HG03520 (cell line): ENCODE data around the gene KAT7.

Source experiments
- ATAC-seq: cut with Tn5 transposase; IDR thresholded peaks from one replicate; pipeline ENCODE4 v1.9.1; 2021; ENCODE audit warnings: mild to moderate bottlenecking, moderate library complexity; ENCODE audit not compliant: unreplicated experiment

Gene KAT7

DNA sequence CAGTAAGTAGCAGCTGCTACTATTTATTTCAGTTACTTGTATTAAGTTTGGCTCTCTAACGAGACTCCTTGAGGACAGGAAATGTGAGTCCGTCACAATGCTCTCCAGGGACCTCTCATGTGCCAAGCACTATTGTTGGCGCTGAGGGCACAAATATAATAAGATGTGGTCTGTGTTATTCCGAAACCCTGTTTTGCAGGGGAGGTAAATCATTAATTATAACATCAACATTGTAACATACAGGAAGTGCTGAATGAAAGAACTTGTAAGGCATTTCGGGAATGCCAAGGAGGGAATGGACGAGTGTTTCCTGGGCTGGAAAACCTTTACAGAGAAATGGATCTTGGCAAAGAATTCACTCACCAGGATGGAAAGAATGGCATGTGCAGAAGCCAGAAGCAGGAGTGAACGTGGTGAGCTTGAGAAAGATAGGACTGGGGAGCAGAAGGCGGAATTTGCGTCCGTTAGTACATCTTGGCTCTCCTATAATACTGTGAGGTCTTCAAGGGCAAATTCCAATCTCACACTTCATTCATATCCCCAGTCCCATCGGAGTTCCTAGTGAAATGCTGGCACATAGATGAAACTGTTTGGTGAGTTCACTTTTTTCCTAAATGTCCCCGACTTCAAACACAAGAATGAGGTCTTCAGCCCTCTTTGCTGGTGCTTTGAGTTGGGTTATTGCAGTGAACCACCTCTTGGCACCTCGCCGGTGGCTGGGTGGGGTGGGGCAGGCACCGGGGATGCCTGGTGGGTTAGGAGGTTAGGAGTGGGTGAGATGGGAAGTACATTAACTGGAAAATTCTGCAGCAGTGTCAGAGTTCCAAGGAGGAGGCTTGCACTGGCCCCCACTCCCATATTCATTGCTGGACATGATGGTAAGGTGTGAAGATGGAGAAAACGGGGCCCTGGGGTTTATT, 47.9 kb downstream of the KAT7 start:
- ATAC-seq: no peak

- ATAC-seq: no peak
These were observed 51.0 kb downstream of the KAT7 start for GRCh38 chr17:49839455-49839854.

- ATAC-seq: no peak
These were observed 53.1 kb downstream of the KAT7 start for GRCh38 chr17:49841548-49841947.

- ATAC-seq: no peak
These were observed 53.9 kb downstream of the KAT7 start for GRCh38 chr17:49842371-49842770.

DNA sequence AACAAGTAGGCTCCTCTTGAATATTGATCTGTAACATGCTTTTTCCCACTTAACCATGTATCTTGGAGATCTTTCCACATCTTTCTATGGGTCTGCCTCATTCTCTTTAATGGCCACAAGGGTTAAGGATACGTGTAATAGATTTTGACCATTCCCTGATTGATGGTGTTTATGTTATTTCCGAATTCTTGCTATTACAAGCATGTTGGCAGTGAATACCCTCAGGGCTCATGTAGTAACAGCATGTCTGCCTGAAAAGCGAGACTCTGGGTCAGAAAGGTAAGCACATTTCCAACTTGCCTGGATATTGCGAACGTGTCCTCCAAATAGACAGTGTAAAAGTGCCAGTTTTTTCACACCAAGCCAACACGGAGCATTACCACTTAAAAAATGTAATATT, 54.4 kb downstream of the KAT7 start:
- no peak for ATAC-seq

DNA sequence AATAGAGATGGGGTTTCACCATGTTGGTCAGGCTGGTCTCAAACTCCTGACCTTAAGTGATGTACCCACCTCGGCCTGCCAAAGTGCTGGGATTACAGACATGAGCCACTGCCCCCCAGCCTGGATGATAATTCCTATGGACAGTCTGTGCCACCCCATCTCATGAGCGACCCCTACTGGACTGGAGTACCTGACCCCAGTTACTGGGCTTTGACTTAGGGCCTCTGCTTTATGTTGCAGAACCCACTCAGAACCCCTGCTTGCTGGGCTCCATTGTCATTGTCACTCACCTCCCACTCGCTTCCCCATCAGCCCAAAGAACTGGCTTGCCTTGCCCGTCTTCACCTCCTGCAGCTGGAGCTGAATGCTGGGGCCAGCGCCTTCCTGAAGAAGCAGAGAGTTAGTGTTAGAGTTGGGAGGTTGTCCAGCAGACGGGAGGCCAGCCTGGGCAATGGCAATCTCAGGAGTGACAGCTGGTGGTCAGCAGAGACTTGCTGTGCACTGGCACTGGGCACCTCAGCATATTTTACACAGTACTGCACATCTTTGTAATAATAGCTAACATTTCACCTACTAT, 55.4 kb downstream of the KAT7 start:
- no peak for ATAC-seq

GRCh38 chr17:49845321-49845720, 56.8 kb downstream of the KAT7 start:
- no peak for ATAC-seq

GRCh38 chr17:49846938-49847712, 58.6 kb downstream of the KAT7 start:
- no peak for ATAC-seq

DNA sequence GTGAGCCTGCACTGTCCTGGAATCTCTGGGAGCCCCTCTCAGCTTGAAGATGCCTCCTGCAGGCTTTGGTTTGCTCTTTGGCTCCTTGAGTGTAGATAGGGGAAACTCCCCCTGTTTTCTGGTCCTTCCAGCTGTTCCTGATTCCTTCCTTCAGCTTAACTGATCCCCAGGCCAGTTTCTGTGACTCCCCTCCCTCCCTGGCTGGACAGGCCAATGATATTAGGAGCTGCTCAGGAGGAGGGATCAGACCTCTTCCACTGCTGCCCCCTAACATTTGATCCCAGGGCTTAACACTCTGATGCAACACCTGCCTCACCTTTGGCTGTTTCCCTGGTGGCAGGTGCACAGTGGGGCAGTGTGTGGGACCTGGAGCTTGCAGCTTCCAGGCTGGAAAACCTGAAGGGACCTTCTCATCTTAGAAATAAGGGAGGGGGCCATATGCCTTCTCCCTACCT, 59.6 kb downstream of the KAT7 start, which contains the start of gene TAC4:
TSS of gene TAC4 (minus strand) at position 51 of the 455 bp plus-strand sequence. CDS start 52 bp downstream, outside the sequence.
- ATAC-seq: no peak

- ATAC-seq: no peak
These were observed 60.3 kb downstream of the KAT7 start for GRCh38 chr17:49848739-49849138.

DNA sequence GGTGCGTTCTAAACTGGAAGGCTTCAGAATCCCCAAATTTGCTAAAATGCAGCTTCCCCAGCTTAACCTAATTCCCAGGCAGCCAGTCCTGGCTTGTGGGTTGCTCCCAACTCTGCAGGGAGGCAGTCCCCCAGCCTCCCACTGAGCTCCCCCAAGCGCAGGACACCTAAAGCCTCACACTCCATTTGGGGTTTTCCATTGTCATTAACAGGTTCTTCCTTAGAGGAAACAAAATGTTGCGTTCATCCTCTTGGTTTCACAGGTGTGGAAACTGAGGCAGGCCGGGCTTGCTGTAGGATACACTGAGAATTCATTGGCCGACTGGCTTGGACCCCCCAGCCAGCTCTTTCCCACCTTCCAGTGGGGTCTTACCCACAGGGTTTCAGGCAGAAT, 61.7 kb downstream of the KAT7 start:
- ATAC-seq: no peak

DNA sequence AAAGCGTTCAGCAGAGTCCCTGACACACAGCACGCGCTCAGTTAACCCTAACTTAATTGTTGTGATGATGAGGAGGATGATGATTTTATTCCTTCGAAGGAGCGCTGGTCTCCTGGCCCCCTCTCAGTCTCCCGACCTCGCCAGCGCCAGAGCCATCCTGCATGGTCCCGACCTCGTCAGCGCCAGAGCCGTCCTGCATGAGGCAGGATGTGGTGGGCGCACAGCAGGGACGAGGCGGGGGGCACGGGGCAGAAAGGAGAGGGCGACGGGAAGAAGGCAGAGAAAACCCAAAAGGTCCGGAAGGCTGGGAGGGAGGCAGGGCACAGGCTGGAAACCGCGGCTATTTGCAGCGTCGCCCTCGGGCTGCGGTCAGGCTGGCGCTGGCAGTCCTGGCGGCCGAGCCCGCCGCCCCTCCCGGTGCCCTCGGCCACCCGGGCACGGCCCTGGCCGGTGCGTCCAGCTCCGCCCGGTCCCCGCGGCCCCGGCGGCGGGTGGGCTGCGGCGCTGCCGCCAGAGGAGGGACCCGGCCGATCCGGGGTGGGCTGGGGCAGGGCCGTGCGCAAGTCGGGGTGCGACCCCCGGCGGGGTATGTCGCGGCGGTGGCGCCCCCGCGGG, 62.4 kb downstream of the KAT7 start:
- ATAC-seq: no peak

DNA sequence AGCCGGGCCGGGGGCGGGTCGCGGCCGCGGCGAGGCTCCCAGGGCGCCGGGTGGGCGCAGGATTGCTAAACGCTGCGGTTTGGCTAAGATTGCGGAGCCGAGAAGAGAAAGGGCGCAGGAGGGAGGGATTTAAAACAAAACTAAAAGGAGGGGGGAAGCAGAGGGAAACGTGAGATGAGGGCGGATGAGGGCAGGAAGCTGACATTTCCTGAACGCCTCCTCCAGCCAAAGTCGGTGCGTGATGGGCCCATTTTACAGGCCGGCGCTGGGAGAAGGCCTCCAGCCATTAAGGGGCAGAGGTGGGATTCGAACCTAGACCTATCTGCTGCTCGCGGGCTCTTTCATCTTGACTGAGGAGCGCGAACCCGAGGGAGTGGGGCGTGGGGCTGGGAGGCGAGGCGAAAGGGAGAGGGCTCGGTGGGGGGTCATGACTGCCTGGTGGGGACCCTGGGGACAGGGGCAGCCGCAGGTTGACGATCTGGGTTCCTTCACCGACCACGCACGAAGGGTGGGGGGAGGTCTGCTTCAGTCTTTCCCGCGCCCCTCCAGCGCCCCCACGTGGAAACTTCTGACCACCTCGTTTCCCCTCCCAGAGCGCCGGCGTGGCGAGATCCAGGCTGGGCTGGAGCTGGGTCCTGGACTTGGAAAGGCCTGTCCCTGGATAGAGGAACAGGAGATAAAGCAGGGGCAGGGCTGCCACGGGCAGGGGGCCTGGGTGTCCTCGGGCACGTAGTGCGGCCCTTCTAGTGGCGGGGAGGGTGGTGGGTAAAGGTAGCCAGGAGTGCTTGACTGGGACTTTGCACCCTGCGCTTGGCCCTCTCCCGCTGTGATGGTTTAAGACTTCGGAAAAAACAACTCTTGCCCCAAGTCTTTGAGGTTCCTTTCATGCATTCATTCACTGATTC, 63.2 kb downstream of the KAT7 start:
- ATAC-seq: no peak

DNA sequence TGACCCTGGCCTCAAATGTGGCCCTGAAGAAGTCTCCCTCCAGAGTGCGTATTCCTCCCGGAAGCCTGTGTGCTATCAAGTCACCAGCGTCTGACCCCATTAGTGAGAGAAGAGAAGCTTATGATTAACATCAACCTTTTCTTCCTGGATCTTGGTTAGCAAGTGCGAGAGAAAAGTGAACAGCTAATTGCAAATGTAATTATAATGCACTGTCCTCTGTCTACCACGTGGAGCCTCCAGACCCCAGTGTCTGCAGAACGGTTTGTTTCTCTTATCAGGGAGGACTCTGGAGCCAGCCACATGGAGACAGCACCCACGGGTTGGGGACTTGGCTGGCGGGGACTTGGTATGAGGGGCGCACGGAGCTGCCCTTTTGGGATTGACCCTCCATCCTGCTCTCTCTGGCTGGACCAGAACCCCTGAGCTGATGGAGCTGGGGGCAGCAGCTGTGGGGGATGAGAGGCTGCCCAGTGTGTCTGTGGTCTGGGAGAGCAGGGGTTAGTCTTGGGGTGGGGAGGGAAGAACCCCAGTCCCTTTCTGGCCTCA, 65.1 kb downstream of the KAT7 start:
- no peak for ATAC-seq

GRCh38 chr17:49854126-49854525, 65.6 kb downstream of the KAT7 start:
- no peak for ATAC-seq

DNA sequence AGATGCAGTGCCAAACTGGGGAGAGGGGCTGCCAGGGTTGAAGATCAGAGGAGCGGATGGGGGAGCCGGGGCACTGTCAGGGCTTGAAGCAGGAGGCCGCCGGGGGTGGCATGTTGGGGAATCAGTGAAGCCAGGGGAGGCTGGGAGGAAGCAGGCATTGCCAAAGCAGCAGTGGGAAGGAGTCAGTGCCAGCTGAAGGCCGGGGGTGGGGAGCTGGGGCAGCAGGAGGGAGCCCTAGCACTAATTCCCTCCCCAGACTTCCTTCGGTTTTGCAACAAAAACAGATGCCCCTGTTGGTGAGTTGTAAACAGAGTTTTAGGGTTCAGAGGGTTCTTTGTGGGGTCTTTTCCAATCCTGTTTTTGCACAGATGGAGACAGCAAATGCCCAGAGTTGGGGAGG, 70.3 kb downstream of the KAT7 start:
- no peak for ATAC-seq

GRCh38 chr17:49859991-49860953, 71.8 kb downstream of the KAT7 start:
- ATAC-seq: no peak

GRCh38 chr17:49861150-49861884, 72.8 kb downstream of the KAT7 start:
- ATAC-seq: no peak
